ENCODE measurements around the gene GIPR. TPM values are rescaled to one million over a fixed set of nuclear protein-coding genes. Genes with fewer than 3 reads are reported as not detected.

GIPR gene
- total RNA-seq, 4 donors from 2014 or later, result 0.98 to 2.4 TPM; not detected in 2

DNA sequence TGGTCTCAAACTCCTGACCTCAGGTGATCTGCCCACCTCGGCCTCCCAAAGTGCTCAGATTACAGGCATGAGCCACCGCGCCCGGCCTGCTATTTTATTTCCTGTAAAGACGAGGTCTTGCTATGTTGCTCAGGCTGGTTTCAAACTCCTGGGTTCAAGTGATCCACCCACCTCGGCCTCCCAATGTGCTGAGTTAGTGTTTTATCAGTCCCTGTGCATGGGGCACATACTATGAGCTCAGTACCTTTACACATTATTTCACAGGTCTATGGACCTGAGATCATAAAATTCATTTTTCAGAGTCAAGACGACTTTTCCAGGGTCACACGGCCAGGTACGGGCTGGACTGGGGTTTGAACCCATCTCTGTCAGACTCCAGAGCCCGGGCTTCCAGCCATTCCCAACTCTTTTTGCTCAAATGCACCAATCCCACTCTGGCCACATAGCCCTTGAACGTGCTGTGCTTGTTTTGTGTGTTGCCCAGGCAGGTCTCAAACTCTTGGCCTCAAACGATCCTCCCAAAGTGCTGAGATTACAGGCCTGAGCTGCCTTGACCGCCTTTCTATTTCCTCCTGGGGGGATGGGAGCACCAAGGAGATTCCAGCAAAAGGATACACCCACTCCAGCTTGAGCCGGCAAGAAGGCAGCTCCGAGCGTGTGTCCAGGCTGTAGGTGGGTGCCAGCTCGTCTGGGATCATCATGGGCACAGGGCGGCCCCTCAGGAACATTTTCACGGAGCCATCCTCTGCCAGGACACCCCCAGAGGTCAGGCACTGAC lies 29.9 kb upstream of the GIPR start:
- Histone ChIP-seq H3K36me3 (peaks cover 0 to 5% (median 0%) of the 10 kb centered on the region in 3 donors), H3K4me3 (peak overlapping the region in 2 of 4 donors; percentile 58 to 75), H3K4me1 (peaks cover 0 to 47% (median 17%) of the 10 kb centered on the region in 4 donors), H3K27me3 (peaks cover 0 to under 1% of the 10 kb centered on the region in 2 donors), H3K27ac (peak overlapping the region in 2 of 4 donors; percentile 57 to 76), H3K9me3 (no peaks in the 10 kb centered on the region)
- no peak for DNase-seq (ENCODE audit: low spot score in 2 of 2)
- TF ChIP-seq, protein P1, sequence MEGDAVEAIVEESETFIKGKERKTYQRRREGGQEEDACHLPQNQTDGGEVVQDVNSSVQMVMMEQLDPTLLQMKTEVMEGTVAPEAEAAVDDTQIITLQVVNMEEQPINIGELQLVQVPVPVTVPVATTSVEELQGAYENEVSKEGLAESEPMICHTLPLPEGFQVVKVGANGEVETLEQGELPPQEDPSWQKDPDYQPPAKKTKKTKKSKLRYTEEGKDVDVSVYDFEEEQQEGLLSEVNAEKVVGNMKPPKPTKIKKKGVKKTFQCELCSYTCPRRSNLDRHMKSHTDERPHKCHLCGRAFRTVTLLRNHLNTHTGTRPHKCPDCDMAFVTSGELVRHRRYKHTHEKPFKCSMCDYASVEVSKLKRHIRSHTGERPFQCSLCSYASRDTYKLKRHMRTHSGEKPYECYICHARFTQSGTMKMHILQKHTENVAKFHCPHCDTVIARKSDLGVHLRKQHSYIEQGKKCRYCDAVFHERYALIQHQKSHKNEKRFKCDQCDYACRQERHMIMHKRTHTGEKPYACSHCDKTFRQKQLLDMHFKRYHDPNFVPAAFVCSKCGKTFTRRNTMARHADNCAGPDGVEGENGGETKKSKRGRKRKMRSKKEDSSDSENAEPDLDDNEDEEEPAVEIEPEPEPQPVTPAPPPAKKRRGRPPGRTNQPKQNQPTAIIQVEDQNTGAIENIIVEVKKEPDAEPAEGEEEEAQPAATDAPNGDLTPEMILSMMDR (IDR thresholded peaks at IDR 0.05), result no peak
- no peak for TF ChIP-seq EP300 (IDR thresholded peaks at IDR 0.05)
- no peak for TF ChIP-seq POLR2A (IDR thresholded peaks at IDR 0.05)
- WGBS, 2 donors, result 60 to 63% methylated on average over 19 of the region's 19 CpGs

DNA sequence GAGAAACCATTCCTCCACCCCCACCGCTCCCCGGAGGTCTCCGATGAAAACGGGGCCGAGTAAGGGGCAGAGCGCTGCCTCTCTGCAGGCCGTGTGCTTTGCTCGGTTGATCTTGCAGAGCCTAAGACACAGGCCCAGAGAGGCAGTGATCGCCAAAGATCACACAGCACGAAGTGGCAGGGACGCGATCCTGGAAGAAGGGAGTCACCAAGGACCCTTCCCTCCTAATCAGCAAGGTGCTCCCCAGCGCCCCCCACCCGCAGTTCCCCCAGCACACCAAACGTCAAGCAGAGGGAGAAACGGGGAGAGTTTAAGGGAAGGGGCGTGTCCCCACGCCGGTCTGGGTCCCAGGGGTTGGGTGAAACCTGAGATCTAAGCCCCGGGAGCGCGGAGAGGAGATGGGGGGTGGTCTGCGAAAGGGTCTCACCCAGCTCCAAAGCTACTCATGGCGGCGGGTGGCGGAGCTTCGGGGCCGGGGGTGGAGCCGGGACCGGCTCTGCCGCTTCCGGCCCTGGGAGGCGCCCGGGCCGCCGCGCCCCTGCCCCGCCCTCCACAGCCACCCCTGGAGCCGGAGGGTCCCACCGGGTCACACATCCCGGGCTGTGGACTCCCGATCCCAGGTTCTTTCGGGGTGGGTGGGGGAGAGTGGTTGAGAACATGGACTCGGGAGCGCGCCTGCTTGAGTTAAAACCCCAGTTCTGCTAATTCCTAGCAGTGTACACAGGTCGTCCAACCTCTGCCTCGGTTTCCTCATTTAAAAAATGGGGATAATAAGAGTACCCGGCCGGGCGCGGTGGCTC lies 28.9 kb upstream of the GIPR start, which contains the start of gene EML2:
Gene EML2 (minus strand): TSS at position 468 of the 800 bp plus-strand sequence. CDS start 21 bp downstream, at position 447.
- TF ChIP-seq EP300 (IDR thresholded peaks at IDR 0.05) (no peak), POLR2A (IDR thresholded peaks at IDR 0.05) (no peak)
- TF ChIP-seq, protein P1 (IDR thresholded peaks at IDR 0.05), result no peak
- Histone ChIP-seq H3K4me3 (peak within 1 kb of the TSS; percentile 39 to 75 (median 62)), H3K9me3 (no peaks in the 10 kb centered on the region), H3K27me3 (peaks cover 0 to 11% of the 10 kb centered on the region in 2 donors), H3K4me1 (peaks cover 0 to 55% (median 22%) of the 10 kb centered on the region in 4 donors), H3K27ac (peak within 1 kb of the TSS in 2 of 4 donors; percentile 57 to 76), H3K36me3 (peaks cover 0 to 5% (median 0%) of the 10 kb centered on the region in 3 donors)
- peak in 1 of 2 donors; percentile 7 for DNase-seq (ENCODE audit: low spot score in 2 of 2)
- 6% methylated on average over 37 to 48 of the region's 52 CpGs for WGBS, 2 donors

DNA sequence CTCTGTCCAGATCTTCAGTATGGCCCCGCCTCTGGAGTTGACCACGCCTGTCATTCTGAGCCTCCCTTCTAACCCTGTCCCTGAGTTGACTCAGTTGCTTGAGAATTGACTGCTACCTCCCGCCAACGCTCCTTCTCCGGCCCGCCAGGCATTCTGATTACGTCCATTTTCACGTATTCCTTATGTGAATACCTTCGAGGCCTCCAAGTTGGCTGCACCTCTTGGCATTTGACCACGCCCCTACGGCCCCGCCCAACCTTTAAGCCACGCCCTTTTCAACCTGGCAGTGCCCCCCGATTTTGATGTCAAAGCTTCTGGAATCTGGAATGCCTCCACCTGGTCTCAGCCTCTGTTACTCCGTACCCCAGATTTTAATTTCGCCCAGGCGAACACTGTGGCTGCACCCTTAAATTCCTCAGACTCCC lies 27.2 kb upstream of the GIPR start:
- Histone ChIP-seq H3K27me3 (peaks cover 0 to 27% of the 10 kb centered on the region in 2 donors), H3K27ac (peak overlapping the region in 3 of 4 donors; percentile 78 to 83 (median 79)), H3K4me3 (no peak overlapping the region), H3K9me3 (no peaks in the 10 kb centered on the region), H3K4me1 (peaks cover 0 to 64% (median 26%) of the 10 kb centered on the region in 4 donors), H3K36me3 (peaks cover 0 to 5% (median 0%) of the 10 kb centered on the region in 3 donors)
- WGBS, 2 donors, result 61 to 63% methylated on average over 17 of the region's 17 CpGs
- TF ChIP-seq POLR2A (IDR thresholded peaks at IDR 0.05), result no peak
- TF ChIP-seq EP300 (IDR thresholded peaks at IDR 0.05), result no peak
- DNase-seq (ENCODE audit: low spot score in 2 of 2), result no peak

DNA sequence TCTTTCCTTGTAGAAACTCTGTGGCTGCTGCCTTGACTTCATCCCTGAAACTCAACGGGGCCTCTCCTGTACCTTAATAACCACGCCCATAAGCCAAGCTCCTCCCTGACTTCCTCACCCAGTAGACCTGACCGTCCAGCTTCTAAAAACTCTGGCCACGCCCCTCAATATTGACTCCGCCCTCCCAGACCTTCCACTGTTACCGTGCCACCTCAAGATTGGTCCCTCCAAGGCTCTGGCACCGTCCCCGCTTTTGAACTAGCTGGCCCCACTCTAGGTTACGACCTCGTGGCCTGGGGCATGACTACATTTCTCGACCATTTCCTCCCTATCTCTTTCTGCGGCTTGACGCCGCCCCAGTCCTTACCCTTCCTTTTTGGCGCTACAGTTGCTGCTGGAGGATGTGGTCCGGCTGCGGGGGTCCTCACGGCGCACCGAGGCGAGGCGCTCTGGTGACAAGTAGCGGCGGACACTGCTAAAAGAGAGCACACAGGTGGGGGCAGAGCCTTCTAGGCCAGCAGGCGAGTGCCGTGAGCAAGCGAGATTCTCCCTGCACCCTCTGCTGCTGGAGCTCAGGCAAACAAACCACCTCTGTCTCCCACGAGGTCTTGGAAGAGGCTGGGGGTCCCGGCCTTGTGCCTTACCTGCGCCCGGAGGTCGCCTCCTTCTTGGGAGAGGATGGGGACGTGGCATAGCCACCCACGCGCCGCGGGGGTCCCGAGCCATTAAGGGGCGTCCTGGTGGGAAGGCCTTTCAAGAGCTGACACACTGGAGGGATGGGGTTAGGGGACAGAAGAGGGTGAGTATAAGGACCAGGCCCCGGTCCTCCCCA lies 26.5 kb upstream of the GIPR start:
- H3K4me3 ChIP-seq, result peak overlapping the region; percentile 17 to 48 (median 29)
- H3K36me3 ChIP-seq, result no peaks in the 10 kb centered on the region
- H3K4me1 ChIP-seq, result peaks cover 0 to 70% (median 31%) of the 10 kb centered on the region in 4 donors
- WGBS, 2 donors, result 8 to 9% methylated on average over 27 to 39 of the region's 40 CpGs
- H3K9me3 ChIP-seq, result no peaks in the 10 kb centered on the region
- no peak for TF ChIP-seq POLR2A (IDR thresholded peaks at IDR 0.05)
- TF ChIP-seq EP300 (IDR thresholded peaks at IDR 0.05), result no peak
- TF ChIP-seq, protein P1 (IDR thresholded peaks at IDR 0.05), result no peak
- DNase-seq (ENCODE audit: low spot score in 2 of 2), result peak; percentile 57 to 72
- peaks cover 0 to 33% of the 10 kb centered on the region in 2 donors for H3K27me3 ChIP-seq
- peak overlapping the region; percentile 43 to 83 (median 78) for H3K27ac ChIP-seq

Measured in tibial nerve (tissue), 4 donors.